ENCODE data around the gene UTP25. TPM values are rescaled to one million over a fixed set of nuclear protein-coding genes. Genes with fewer than 3 reads are reported as not detected.

The UTP25 gene
- polyA plus RNA-seq, 1 donor from 2014 or later, result 6.1 TPM

GRCh38 chr1:209839875-209840546, 12.2 kb downstream of the UTP25 start:
- no peaks in the 10 kb centered on the region for H3K79me2 ChIP-seq (replicated peaks; ENCODE audit: insufficient read depth, low read length)
- H3K36me3 ChIP-seq (ENCODE audit: insufficient read depth, low read length), result peaks cover 22% of the 10 kb centered on the region
- H3K27ac ChIP-seq (ENCODE audit: low read length), result no peak overlapping the region
- no peaks in the 10 kb centered on the region for H3K9me2 ChIP-seq (ENCODE audit: insufficient read depth, low read length)
- H3K9ac ChIP-seq (ENCODE audit: low read length), result no peak overlapping the region
- TF ChIP-seq POLR2AphosphoS5 (IDR thresholded peaks at IDR 0.05) (no peak), SMC3 (conservative IDR thresholded peaks at IDR 0.05; ENCODE audit: poor library complexity) (no peak), CTCF (IDR thresholded peaks at IDR 0.05; ENCODE audit: poor library complexity, severe bottlenecking) (no peak), REST (IDR thresholded peaks at IDR 0.05; ENCODE audit: borderline replicate concordance) (no peak), EZH2 (IDR thresholded peaks at IDR 0.05; ENCODE audit: borderline replicate concordance, insufficient read depth, low read length, poor library complexity, severe bottlenecking) (no peak), TAF1 (IDR thresholded peaks at IDR 0.05; ENCODE audit: low read depth) (no peak)
- no peaks in the 10 kb centered on the region for H4K20me1 ChIP-seq (ENCODE audit: insufficient read depth)
- H3K27me3 ChIP-seq (ENCODE audit: insufficient read depth, low read depth, low read length), result no peaks in the 10 kb centered on the region
- H2AFZ ChIP-seq (ENCODE audit: low read depth, low read length), result no peak overlapping the region
- H3K4me3 ChIP-seq (ENCODE audit: low read length), result no peak overlapping the region
- H3K9me3 ChIP-seq (ENCODE audit: low read length), result no peaks in the 10 kb centered on the region
- H3F3A ChIP-seq (ENCODE audit: insufficient read depth, low read length, poor library complexity, severe bottlenecking), result no peaks in the 10 kb centered on the region
- no peak overlapping the region for H3K4me2 ChIP-seq (ENCODE audit: low read length)

GRCh38 chr1:209840611-209841010, 12.8 kb downstream of the UTP25 start:
- no peaks in the 10 kb centered on the region for H3F3A ChIP-seq (ENCODE audit: insufficient read depth, low read length, poor library complexity, severe bottlenecking)
- H2AFZ ChIP-seq (ENCODE audit: low read depth, low read length), result no peak overlapping the region
- H3K36me3 ChIP-seq (ENCODE audit: insufficient read depth, low read length), result peaks cover 22% of the 10 kb centered on the region
- no peak overlapping the region for H3K27ac ChIP-seq (ENCODE audit: low read length)
- H3K4me2 ChIP-seq (ENCODE audit: low read length), result no peak overlapping the region
- H4K20me1 ChIP-seq (ENCODE audit: insufficient read depth), result no peaks in the 10 kb centered on the region
- no peaks in the 10 kb centered on the region for H3K9me3 ChIP-seq (ENCODE audit: low read length)
- no peaks in the 10 kb centered on the region for H3K9me2 ChIP-seq (ENCODE audit: insufficient read depth, low read length)
- no peaks in the 10 kb centered on the region for H3K27me3 ChIP-seq (ENCODE audit: insufficient read depth, low read depth, low read length)
- H3K4me3 ChIP-seq (ENCODE audit: low read length), result no peak overlapping the region
- no peaks in the 10 kb centered on the region for H3K79me2 ChIP-seq (replicated peaks; ENCODE audit: insufficient read depth, low read length)
- no peak for TF ChIP-seq EZH2 (IDR thresholded peaks at IDR 0.05; ENCODE audit: borderline replicate concordance, insufficient read depth, low read length, poor library complexity, severe bottlenecking)
- no peak for TF ChIP-seq RAD21 (conservative IDR thresholded peaks at IDR 0.05)
- no peak for TF ChIP-seq EP300 (conservative IDR thresholded peaks at IDR 0.05; ENCODE audit: poor library complexity, severe bottlenecking)
- TF ChIP-seq SMC3 (conservative IDR thresholded peaks at IDR 0.05; ENCODE audit: poor library complexity), result no peak
- TF ChIP-seq TAF1 (IDR thresholded peaks at IDR 0.05; ENCODE audit: low read depth), result no peak
- TF ChIP-seq MXI1 (conservative IDR thresholded peaks at IDR 0.05; ENCODE audit: poor library complexity, severe bottlenecking), result no peak
- TF ChIP-seq REST (IDR thresholded peaks at IDR 0.05; ENCODE audit: borderline replicate concordance), result no peak
- no peak for TF ChIP-seq CTCF (IDR thresholded peaks at IDR 0.05; ENCODE audit: poor library complexity, severe bottlenecking)
- TF ChIP-seq POLR2AphosphoS5 (IDR thresholded peaks at IDR 0.05), result no peak
- no peak overlapping the region for H3K9ac ChIP-seq (ENCODE audit: low read length)
